IPS DF 4.7 (cell line): ENCODE results near the gene ARHGAP5.
"Not testable (repeated sequence)": the region's sequence is repeated elsewhere in the genome, so short reads cannot be mapped to it uniquely, and the experiment has no call there.

Source experiments
- DNase-seq: peaks from one replicate; pipeline ENCODE4 v3.0.0-alpha.2; 2013; ENCODE audit warnings: low spot score; ENCODE audit errors: extremely low read depth

The ARHGAP5 gene

DNA sequence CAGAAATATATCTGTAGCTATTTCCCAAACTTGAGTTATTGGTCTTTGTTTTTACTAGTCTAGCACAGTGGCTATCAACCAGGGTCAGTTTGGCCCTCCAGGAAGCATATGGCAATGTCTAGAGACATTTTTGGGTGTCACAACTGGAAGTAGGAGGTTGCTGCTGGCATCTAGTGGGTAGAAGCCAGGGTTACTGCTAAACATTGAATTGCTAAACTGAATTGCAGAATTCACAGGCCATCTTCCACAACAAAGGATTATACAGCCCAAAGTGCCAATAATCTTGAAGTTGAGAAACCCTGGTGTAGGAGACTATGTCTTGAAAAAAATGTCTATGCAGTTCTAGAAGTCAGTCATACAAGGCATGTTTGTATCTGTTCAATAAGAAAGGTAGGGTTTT, 27.7 kb downstream of the ARHGAP5 start:
- DNase-seq, result no peak

DNA sequence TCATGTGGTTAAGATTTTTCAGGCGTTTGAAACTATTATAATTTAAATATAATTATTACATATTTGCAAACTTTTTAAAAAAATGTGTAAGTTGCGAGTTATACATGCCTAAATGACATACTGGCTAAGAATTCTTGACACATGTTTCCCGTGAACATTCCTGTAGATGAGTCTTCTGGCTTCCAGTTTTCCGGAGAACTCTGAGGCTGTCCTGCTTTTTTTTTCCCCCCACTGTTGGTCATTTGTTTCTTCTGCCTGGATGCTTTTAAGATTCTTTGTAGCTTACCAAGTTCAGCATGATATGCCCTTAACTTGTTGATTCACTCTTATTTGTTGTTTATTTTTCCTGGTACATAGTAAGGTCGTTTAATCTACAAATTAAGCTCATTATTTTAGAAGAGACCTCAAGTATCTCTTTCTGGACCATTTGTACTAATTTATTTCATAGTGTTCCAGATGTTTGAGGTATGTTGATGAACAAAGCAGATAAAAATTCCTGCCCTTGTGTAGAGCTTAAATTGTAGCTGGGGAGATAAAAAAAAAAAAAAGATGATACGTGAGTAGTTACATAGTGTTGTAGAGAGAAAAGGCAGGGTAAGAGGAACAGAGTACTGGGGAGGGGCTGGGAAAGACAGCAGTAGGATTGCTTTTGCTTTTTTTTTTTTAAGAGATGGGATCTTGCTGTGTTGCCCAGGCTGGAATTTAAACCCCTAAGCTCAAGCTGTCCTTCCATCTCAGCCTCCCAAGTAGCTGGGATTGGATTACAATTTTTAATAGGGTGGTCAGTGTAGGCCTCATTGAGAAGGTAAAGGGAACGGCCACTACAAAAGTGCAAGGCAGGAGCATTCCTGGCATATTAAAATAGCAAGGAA, 32.8 kb downstream of the ARHGAP5 start:
- DNase-seq, result no peak

DNA sequence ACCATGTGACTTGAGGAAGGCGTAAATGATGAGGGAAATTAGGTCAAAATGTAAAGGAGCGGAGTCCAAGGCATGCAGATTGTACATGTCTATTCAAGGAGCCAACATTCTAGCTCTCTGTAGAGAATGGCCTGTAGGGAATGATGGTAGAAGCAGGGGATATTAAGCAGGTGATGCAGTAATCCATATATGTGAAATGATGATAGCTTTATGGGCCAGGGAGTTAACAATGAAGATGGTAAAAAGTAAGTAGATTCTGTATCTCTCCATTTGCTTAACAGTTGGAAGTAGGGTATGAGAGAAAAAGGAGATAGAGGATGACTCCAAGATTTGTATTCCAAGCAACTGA, 33.4 kb downstream of the ARHGAP5 start:
- DNase-seq, result no peak

GRCh38 chr14:32121536-32121935, 44.4 kb downstream of the ARHGAP5 start:
- DNase-seq, result no peak

DNA sequence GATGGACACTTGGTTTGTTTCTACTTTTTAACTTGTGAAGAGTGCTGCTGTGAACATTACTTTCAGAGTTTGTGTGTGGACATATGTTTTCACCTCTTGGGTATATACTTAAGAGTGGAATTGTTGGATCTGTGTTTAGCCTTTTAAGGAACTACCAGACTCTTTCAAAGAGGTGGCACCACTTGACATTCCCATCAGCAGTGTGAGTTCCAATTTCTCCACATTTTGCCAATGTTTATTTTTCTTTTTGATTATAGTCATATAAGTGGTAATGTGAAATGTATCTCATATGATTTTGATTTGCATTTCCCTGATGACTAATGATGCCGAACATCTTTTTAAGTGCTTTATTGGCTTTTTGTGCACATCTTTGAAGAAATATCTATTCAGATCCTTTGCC, 44.8 kb downstream of the ARHGAP5 start:
- DNase-seq, result no peak

DNA sequence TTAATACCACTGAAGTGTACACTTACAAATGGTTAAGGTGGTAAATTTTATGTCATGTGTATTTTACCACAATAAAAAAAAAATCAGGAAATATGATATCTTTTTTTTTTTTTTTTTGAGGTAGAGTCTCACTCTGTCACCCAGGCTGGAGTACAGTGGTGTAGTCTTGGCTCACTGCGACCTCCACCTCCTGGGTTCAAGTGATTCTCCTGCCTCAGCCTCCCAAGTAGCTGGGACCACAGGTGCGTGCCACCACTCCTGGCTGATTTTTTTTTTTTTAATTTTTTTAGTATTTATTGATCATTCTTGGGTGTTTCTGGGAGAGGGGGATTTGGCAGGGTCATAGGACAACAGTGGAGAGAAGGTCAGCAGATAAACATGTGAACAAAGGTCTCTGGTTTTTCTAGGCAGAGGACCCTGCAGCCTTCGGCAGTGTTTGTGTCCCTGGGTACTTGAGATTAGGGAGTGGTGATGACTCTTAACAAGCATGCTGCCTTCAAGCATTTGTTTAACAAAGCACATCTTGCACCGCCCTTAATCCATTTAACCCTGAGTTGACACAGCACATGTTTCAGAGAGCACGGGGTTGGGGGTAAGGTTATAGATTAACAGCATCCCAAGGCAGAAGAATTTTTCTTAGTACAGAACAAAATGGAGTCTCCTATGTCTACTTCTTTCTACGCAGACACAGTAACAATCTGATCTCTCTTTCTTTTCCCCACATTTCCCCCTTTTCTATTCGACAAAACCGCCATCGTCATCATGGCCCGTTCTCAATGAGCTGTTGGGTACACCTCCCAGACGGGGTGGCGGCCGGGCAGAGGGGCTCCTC, 50.0 kb downstream of the ARHGAP5 start:
- DNase-seq, result not testable (repeated sequence)

GRCh38 chr14:32127731-32128654, 50.9 kb downstream of the ARHGAP5 start:
- DNase-seq, result not testable (repeated sequence)

- DNase-seq, result no peak
Observed at GRCh38 chr14:32128703-32129102, 51.6 kb downstream of the ARHGAP5 start.

- DNase-seq, result no peak
Observed at GRCh38 chr14:32129124-32129523, 52.0 kb downstream of the ARHGAP5 start.

DNA sequence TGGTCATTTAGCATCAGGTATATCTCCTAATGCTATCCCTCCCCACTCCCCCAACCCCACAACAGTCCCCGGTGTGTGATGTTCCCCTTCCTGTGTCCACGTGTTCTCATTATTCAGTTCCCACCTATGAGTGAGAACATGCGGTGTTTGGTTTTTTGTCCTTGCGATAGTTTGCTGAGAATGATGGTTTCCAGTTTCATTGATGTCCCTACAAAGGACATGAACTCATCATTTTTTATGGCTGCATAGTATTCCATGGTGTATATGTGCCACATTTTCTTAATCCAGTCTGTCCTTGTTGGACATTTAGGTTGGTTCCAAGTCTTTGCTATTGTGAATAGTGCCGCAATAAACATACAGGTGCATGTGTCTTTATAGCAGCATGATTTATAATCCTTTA, 54.6 kb downstream of the ARHGAP5 start:
- not testable (repeated sequence) for DNase-seq

- DNase-seq, result no peak
Observed at GRCh38 chr14:32134448-32135097, 57.5 kb downstream of the ARHGAP5 start.

GRCh38 chr14:32136027-32136825, 59.1 kb downstream of the ARHGAP5 start:
- DNase-seq, result no peak

- DNase-seq, result no peak
Observed at GRCh38 chr14:32137313-32137712, 60.2 kb downstream of the ARHGAP5 start.

DNA sequence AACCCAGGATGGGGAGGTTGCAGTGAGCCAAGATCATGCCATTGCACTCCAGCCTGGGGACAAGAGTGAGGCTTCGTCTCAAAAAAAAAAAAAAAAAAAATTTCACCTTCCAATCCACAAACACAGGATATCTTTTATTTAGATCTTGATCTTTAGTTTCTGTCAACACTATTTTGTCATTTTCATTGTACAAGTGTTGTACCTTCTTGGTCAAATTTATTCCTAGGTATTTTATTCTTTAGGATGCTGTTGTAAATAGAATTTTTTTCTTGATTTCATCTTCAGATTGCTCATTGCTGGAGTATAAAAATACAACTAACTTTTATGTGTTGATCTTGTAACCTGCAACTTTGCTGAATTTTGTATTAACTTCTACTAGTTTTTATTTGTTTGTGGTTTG, 60.8 kb downstream of the ARHGAP5 start:
- DNase-seq, result no peak

- no peak for DNase-seq
Observed at GRCh38 chr14:32142341-32142740, 65.2 kb downstream of the ARHGAP5 start.

DNA sequence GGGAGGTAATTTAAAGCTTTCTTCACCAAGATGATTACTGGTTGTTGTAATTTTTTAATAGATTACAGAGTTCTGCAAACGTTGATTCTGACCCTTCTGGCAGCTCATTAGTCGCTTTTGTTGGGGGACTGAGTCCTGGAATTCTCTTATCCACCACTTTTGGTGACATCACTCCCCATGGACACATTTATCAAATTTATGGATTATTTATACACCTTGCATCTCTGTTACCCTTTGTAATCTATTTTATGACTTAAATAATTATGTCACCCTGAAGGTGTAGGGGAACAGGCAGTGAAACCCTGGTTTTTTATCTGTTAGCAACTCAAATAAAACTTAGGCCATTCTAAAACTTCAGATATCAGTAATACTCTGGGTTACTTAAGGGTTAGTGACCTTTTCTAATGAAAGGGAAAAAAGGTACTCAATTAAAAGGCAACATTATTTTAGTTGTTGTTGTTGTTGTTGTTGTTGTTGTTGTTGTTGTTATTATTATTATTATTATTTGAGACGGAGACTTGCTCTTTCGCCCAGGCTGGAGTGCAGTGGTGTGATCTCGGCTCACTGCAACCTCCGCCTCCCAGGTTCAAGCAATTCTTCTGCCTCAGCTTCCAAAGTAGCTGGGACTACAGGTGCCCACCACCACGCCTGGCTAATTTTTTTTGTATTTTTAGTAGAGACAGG, 65.8 kb downstream of the ARHGAP5 start:
- no peak for DNase-seq

GRCh38 chr14:32150392-32150791, 73.3 kb downstream of the ARHGAP5 start:
- no peak for DNase-seq

DNA sequence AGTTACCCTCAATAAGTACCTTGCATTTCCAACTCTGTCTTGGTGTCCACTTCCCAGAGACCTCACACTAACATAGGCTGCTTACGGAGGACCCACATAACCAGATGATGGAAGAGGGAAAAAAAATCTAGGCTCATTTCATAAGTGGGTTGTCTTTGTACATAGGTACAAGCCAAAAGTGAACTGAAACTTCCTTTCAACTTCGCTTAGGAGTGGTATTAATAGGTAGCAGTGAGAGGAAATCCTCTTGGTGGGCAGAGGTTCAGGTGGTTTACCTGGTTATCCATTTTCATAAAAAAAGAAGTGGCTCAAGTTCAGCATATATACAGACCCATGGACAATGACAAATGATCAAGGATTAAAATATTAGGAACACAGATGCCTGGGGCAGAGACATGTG, 88.9 kb downstream of the ARHGAP5 start:
- no peak for DNase-seq

DNA sequence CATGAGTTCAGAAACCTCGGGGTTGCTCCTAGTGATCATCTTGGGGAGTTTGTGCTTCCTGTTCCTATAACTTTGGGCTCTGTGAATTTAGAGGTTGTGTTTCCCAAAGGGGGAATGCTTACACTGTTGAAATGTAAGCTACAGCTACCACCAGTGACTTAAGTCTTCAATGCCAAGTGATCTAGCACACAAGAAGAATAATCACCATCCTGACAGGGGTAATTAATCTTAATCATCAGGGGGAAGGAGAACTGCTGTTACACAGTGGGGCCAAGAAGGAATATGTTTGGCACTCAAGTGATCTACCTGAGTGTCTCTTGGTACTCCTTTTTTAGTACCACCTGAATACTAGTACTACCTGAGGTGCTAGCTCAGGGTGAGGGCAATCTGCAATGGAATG, 89.8 kb downstream of the ARHGAP5 start:
- no peak for DNase-seq

DNA sequence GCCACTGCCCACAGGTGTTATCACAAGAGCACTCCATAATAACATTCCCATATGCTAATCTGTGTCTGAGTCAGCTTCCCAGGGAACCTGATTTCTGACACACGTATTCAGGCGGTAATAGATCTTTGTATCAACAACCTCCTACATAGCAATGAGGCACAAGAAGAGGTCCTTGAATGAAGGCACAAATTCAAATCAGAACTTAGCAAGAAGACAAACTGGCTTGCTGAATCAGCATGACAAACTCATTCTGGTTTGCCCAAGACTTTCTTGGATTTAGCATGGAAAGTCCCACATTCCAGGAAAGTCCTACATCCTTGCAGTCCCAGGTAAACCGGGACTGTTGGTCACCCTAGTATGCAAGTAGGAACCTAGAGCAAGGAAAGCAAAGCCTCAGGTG, 90.8 kb downstream of the ARHGAP5 start:
- DNase-seq, result no peak
